Mesangial cell (primary cell): Measurements from ENCODE around the gene COQ9. TPM values are rescaled to one million over a fixed set of nuclear protein-coding genes. Genes with fewer than 3 reads are reported as not detected.

Source experiments
- total RNA-seq: library from RNA; depleted of rRNA; stranded (reverse); fragments of >200 nt; gene quantifications from 2 replicates; pipeline ENCODE4 v1.2.3, GENCODE V29; 2015

COQ9 gene, protein sequence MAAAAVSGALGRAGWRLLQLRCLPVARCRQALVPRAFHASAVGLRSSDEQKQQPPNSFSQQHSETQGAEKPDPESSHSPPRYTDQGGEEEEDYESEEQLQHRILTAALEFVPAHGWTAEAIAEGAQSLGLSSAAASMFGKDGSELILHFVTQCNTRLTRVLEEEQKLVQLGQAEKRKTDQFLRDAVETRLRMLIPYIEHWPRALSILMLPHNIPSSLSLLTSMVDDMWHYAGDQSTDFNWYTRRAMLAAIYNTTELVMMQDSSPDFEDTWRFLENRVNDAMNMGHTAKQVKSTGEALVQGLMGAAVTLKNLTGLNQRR
- 40.4 and 51.7 TPM in 2 replicates for total RNA-seq

GRCh38 chr16:57447186-57447962 is at the start of gene COQ9, which contains the start of gene CIAPIN1:
Gene COQ9, plus strand, starts transcription at chr16:57447479. Its CDS starts 27 bp downstream, at chr16:57447506.
Gene CIAPIN1, minus strand, starts transcription at chr16:57447385. Its CDS starts 6,457 bp downstream, at chr16:57440928.

DNA sequence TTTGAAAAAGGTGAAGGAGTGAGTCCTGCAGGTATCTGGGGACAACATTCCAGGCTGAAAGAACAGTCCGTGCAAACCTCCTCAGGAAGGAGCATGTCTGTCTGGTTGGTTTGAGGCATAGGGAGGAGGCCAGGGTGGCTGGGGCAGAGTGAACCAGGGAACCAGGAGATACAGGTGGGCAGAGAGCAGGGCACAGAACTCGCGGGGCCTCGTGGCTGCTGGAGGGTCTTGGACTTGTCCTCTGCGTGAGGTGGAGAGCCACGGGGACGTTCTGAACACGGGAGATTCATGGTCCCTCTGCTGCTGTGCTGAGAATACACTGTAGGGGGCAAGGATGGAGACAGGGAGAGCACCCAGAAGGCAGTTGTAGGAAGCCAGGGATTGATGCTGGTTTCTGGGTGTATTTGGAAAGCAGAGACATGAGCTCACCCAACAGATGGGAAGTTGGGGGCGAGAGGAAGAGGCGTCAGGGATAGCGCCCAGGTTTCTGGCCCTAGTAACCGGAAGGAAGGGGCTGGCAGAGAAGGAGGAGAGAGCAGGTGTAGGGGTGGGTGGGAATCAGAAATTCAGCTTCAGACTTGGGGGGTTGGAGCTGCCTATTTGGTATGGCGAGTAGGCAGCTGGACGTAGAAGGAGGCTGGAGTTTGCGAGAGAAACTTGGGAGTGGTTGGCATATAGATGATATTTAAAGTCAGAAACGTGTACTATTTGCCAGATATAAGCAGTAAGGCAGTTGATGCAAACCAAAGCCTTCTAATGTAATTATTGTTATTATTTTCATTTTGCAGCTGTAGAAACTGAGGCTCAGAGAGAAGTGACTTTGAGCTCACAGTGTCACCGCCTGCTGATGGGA is 43.1 kb upstream of the COQ9 start, which contains the start of gene CCL17:
CCL17 (plus strand) TSS at position 803 of the 853 bp plus-strand sequence. CDS start 9,166 bp downstream, outside the sequence.

GRCh38 chr16:57462209-57462977 is 15.1 kb downstream of the COQ9 start, which contains the start of gene POLR2C:
Gene POLR2C, plus strand, starts transcription at chr16:57462679. Its CDS starts 46 bp downstream, at chr16:57462725.

DNA sequence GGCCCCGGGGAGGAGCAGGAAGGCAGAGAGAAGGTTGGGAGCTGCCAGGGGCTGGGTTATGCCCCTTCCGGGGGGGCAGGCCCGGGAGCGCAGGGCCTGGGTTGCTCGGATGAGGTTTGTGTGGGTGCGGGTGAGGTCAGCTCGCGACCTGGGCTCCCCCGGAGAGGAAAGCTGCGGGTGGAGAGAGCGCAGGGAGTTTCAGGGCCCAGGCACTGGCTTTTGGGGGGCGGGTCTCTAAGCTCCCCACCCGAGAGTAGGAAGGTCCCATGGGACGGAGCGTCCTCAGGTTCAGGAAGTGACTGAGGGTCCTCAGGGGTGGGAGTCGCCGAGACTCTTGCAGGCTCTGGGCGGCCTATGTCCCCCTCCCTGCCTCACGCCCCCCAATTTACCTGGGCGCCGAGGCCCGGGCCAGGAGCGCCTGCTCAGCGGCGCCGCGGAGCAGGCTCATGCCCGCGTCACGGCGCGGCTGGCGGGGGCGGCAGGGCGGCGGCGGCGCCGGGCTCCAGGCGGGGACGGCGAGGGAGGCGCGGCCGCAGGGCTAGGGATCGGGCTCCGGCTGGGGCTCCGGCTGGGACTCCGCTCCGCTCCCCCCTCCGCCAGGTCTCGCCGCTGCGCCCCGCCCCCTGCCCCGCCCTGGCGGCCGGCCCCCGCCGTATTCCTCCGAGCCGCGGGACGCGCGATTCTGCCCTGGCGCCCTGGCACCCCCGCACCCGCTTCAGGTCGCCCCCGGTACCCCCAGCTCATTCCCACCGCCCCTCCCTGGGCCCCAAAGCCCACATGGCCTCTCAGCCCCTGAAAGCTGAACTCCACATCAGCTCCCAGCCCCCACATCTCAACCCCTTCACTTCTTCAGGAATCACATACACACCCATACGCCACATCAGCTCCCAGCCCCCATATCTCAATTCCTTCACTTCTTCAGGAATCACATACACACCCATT is 38.9 kb downstream of the COQ9 start, which contains the start of gene DOK4:
DOK4 (minus strand) TSS at position 578 of the 942 bp plus-strand sequence. CDS start 6,986 bp downstream, outside the sequence.

Other genes with a start within 250 kb of the COQ9 start
- gene ARL2BP, start 202.2 kb upstream of the COQ9 start, total RNA-seq, result 59.6 and 68.3 TPM in 2 replicates
- gene PLLP, start 162.8 kb upstream of the COQ9 start, total RNA-seq, result 2.0 and 9.6 TPM in 2 replicates
- not detected in 2 replicates for gene CCL22, start 88.7 kb upstream of the COQ9 start, total RNA-seq
- gene CX3CL1, start 75.0 kb upstream of the COQ9 start, total RNA-seq, result 2.4 and 12.9 TPM in 2 replicates
- gene CCL17, start 42.7 kb upstream of the COQ9 start, total RNA-seq, result not detected in 2 replicates
- 54.6 and 55.4 TPM in 2 replicates for gene CIAPIN1, start 94 bp upstream of the COQ9 start, total RNA-seq
- gene POLR2C, start 15.2 kb downstream of the COQ9 start, total RNA-seq, result 104 and 118 TPM in 2 replicates
- gene DOK4, start 39.0 kb downstream of the COQ9 start, total RNA-seq, result 32.9 and 48.2 TPM in 2 replicates
- 10.6 and 24.1 TPM in 2 replicates for gene CCDC102A, start 89.1 kb downstream of the COQ9 start, total RNA-seq
- 0.16 and 0.38 TPM in 2 replicates for gene ADGRG5, start 95.2 kb downstream of the COQ9 start, total RNA-seq
- gene ADGRG1, start 181.2 kb downstream of the COQ9 start, total RNA-seq, result 23.8 and 151 TPM in 2 replicates
- gene ADGRG3, start 220.8 kb downstream of the COQ9 start, total RNA-seq, result not detected in 2 replicates
- under 0.01 TPM in 1 of 2 replicates, not detected in the other for gene DRC7, start 247.3 kb downstream of the COQ9 start, total RNA-seq